Retina (tissue), 1 donor: ENCODE results near the gene XPNPEP3.
A peak's percentile ranks its signal among the peaks of the same experiment; 100 is the strongest.
"Not testable (repeated sequence)": the region's sequence is repeated elsewhere in the genome, so short reads cannot be mapped to it uniquely, and the experiment has no call there.

ENCODE experiments used
- DNase-seq: peaks from one replicate; pipeline ENCODE4 v3.0.0-alpha.2; 2016

Gene XPNPEP3

GRCh38 chr22:40862013-40862412, 5.1 kb downstream of the XPNPEP3 start, which contains the start of gene DNAJB7:
DNAJB7 (minus strand) TSS chr22:40862113; CDS start chr22:40861994, 119 bp downstream.
- DNase-seq, result no peak

DNA sequence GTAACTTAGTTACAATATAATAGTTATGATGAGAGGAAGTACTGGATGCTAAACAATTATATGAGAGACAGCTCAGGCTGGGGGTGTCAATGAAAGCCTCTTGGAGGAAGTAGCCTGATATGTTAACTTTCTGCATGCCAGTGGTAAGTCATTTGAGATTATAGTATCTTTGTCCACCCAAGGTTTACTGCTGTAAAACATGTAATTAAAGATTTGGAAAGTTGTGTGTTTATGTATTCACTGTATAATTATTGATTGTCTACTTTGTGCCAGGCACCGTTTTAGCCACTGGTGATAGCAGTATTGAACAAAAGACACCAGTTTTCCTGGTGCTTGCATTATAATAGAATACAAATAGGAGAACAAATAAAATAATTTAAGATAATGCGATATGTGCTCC, 5.6 kb downstream of the XPNPEP3 start:
- DNase-seq, result no peak

GRCh38 chr22:40867109-40867508, 10.2 kb downstream of the XPNPEP3 start:
- DNase-seq, result no peak

DNA sequence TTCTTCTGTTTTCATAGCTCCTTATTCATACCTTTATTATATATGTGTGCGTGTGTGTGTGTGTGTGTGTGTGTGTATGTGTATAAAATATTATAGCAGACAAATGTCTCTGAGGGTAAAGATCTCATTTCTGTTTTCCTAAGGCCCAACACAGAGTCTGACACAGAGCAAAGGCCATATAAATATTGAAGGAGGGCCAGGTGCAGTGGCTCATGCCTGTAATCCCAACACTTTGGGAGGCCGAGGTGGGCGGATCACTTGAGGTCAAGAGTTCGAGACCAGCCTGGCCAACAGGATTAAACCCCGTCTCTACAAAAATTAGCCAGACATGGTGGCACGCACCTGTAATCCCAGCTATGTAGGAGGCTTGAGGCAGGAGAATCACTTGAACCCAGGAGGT, 11.4 kb downstream of the XPNPEP3 start:
- not testable (repeated sequence) for DNase-seq

- DNase-seq, result no peak
These were observed 17.1 kb downstream of the XPNPEP3 start for GRCh38 chr22:40874016-40874415.

GRCh38 chr22:40875111-40875510, 18.2 kb downstream of the XPNPEP3 start:
- no peak for DNase-seq

- DNase-seq, result no peak
These were observed 20.0 kb downstream of the XPNPEP3 start for GRCh38 chr22:40876907-40877306.

- DNase-seq, result no peak
These were observed 20.5 kb downstream of the XPNPEP3 start for GRCh38 chr22:40877488-40877887.

DNA sequence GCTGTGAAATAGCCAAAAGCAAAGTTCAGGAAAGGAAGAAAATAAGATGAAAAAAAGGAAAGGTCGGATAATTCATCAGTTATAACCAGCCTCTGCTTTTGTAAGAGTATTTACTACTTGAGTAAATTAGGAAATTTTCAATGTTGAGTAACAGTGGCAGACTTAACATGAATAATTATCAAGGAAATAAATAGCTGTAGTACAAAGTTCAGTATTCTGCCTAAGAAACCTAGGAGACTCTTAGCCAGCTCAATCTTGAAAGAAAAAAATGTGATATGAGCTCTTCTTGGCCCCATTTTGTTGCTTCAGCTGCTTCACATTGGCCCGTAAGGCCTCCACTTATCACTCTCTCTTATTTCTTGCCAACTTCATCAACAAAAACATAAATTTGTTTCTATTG, 22.0 kb downstream of the XPNPEP3 start:
- no peak for DNase-seq

DNA sequence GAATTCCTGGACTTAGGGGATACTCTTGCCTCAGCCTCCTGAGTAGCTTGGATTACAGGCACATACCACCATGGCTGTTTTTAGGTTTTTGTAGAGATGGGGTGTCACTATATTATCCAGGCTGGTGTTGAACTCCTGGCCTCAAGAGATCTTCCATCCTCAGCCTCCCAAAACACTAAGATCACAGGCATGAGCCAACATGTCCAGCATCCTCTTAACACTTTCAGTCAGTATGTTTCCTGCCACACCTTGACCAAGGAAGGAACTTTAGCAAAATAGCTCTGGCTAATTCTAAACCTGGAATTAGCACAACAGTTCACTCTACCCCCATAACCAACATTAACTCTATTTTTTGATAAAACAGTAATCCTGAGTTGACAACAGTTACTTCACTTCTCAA, 32.2 kb downstream of the XPNPEP3 start:
- no peak for DNase-seq

DNA sequence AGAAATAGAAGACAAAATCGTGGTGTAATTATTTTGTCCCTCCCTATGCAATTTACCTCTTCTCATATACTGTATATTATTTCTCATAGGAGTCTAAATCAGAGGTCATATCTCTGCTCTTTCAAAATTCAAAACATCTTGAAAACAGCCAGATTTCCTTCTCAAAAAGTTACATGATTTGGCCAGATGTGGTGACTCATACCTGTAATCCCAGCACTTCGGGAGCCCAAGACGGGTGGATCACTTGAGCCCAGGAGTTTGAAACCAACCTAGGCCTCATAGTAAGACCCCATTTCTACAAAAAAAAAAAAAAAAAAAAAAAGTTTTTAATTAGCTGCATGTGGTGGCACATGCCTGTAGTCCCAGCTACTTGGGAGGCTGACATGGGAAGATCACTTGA, 33.9 kb downstream of the XPNPEP3 start:
- no peak for DNase-seq

GRCh38 chr22:40894417-40894816, 37.5 kb downstream of the XPNPEP3 start:
- no peak for DNase-seq

- DNase-seq, result peak; percentile 19
These were observed 42.0 kb downstream of the XPNPEP3 start for GRCh38 chr22:40898850-40899357.

GRCh38 chr22:40904101-40904500, 47.2 kb downstream of the XPNPEP3 start:
- no peak for DNase-seq

- no peak for DNase-seq
These were observed 51.9 kb downstream of the XPNPEP3 start for GRCh38 chr22:40908895-40909294.

DNA sequence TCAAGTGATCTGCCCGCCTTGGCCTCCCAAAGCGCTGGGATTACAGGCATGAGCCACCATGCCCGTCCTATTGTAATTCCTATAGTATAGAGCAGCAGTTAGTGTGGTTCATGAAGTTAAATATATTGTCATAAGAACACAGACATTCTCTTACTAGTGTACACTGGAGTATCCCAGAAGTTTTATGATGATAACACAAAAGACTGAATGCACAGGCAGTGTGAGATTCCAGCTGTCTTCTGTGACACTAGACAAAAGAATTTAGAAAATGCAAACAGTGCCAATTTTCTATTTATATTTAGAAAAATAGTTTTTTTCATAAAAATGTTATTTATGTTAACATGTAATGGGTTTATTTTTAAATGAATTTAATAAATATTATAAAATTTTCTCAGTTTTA, 54.8 kb downstream of the XPNPEP3 start:
- DNase-seq, result no peak

GRCh38 chr22:40912987-40913386, 56.0 kb downstream of the XPNPEP3 start:
- DNase-seq, result not testable (repeated sequence)

GRCh38 chr22:40919446-40919845, 62.5 kb downstream of the XPNPEP3 start:
- DNase-seq, result no peak

DNA sequence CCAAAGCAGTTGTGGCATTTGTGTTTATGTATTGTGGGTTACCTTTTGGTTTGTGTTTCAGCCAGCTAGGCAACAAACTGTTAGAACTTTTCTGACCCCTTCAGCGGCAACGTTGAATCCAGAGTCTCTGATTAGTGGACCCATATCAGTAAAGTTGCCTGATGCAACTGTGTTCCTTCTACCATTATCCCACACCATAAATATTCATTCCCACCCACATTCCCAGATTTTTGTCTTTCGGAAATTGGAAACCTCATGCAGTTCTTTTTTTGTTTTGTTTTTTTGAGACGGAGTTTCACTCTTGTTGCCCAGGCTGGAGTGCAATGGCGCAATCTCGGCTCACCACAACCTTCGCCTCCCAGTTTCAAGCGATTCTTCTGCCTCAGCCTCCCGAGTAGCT, 63.6 kb downstream of the XPNPEP3 start:
- no peak for DNase-seq

GRCh38 chr22:40922484-40923303, 65.7 kb downstream of the XPNPEP3 start:
- DNase-seq, result peak; percentile 52

GRCh38 chr22:40928657-40929056, 71.7 kb downstream of the XPNPEP3 start:
- no peak for DNase-seq

- DNase-seq, result no peak
These were observed 75.4 kb downstream of the XPNPEP3 start for GRCh38 chr22:40932396-40932795.

- DNase-seq, result no peak
These were observed 82.3 kb downstream of the XPNPEP3 start for GRCh38 chr22:40939202-40939601.

- peak; percentile 100 for DNase-seq
These were observed 94.2 kb downstream of the XPNPEP3 start, which contains the start of gene RBX1 for GRCh38 chr22:40950962-40951794. RBX1 (plus strand) TSS chr22:40951378; CDS start chr22:40951399, 21 bp downstream.
